GM21576 (cell line): ENCODE data around the gene ATL3.
"Not testable (repeated sequence)": the region's sequence is repeated elsewhere in the genome, so short reads cannot be mapped to it uniquely, and the experiment has no call there.

ENCODE experiments used
- ATAC-seq: cut with Tn5 transposase; IDR thresholded peaks from one replicate; pipeline ENCODE4 v1.9.1; 2021; ENCODE audit warnings: mild to moderate bottlenecking, moderate library complexity; ENCODE audit not compliant: unreplicated experiment

Gene ATL3

GRCh38 chr11:63681321-63682065, 10.3 kb upstream of the ATL3 start, which contains the start of gene RTN3:
Gene RTN3, plus strand, starts transcription at chr11:63681500. Its CDS starts 137 bp downstream, at chr11:63681637.
- peak; percentile 85 for ATAC-seq

- peak; percentile 9 for ATAC-seq
Measured at GRCh38 chr11:63680834-63681320, 9.7 kb upstream of the ATL3 start.

GRCh38 chr11:63673579-63673978, 2.4 kb upstream of the ATL3 start:
- ATAC-seq, result no peak

- no peak for ATAC-seq
Measured at GRCh38 chr11:63672936-63673539, 1.9 kb upstream of the ATL3 start.

- ATAC-seq, result no peak
Measured at GRCh38 chr11:63672156-63672463, 934 bp upstream of the ATL3 start.

- ATAC-seq, result peak; percentile 33
Measured at GRCh38 chr11:63670433-63671321, 499 bp downstream of the ATL3 start.

- no peak for ATAC-seq
Measured at GRCh38 chr11:63670096-63670432, 1.1 kb downstream of the ATL3 start.

- ATAC-seq, result no peak
Measured at GRCh38 chr11:63667995-63668795, 3.0 kb downstream of the ATL3 start.

GRCh38 chr11:63666874-63667273, 4.3 kb downstream of the ATL3 start:
- ATAC-seq, result no peak

GRCh38 chr11:63663809-63664208, 7.4 kb downstream of the ATL3 start:
- no peak for ATAC-seq

- no peak for ATAC-seq
Measured at GRCh38 chr11:63660972-63661371, 10.2 kb downstream of the ATL3 start.

- ATAC-seq, result no peak
Measured at GRCh38 chr11:63652671-63653070, 18.5 kb downstream of the ATL3 start.

GRCh38 chr11:63643205-63643604, 28.0 kb downstream of the ATL3 start:
- no peak for ATAC-seq

- ATAC-seq, result no peak
Measured at GRCh38 chr11:63641727-63642126, 29.4 kb downstream of the ATL3 start.

- ATAC-seq, result no peak
Measured at GRCh38 chr11:63639199-63639832, 31.9 kb downstream of the ATL3 start.

GRCh38 chr11:63638436-63638835, 32.7 kb downstream of the ATL3 start:
- not testable (repeated sequence) for ATAC-seq

- ATAC-seq, result no peak
Measured at GRCh38 chr11:63635762-63636465, 35.3 kb downstream of the ATL3 start.

- no peak for ATAC-seq
Measured at GRCh38 chr11:63629426-63629825, 41.8 kb downstream of the ATL3 start.

- no peak for ATAC-seq
Measured at GRCh38 chr11:63623513-63624140, 47.5 kb downstream of the ATL3 start.
